GM19328 (cell line): ENCODE measurements around the gene PLPPR2.
"Not testable (repeated sequence)": the region's sequence is repeated elsewhere in the genome, so short reads cannot be mapped to it uniquely, and the experiment has no call there.

Source experiments
- ATAC-seq: cut with Tn5 transposase; IDR thresholded peaks from one replicate; pipeline ENCODE4 v1.9.1; 2021; ENCODE audit warnings: mild to moderate bottlenecking, moderate library complexity; ENCODE audit not compliant: unreplicated experiment

Gene PLPPR2

DNA sequence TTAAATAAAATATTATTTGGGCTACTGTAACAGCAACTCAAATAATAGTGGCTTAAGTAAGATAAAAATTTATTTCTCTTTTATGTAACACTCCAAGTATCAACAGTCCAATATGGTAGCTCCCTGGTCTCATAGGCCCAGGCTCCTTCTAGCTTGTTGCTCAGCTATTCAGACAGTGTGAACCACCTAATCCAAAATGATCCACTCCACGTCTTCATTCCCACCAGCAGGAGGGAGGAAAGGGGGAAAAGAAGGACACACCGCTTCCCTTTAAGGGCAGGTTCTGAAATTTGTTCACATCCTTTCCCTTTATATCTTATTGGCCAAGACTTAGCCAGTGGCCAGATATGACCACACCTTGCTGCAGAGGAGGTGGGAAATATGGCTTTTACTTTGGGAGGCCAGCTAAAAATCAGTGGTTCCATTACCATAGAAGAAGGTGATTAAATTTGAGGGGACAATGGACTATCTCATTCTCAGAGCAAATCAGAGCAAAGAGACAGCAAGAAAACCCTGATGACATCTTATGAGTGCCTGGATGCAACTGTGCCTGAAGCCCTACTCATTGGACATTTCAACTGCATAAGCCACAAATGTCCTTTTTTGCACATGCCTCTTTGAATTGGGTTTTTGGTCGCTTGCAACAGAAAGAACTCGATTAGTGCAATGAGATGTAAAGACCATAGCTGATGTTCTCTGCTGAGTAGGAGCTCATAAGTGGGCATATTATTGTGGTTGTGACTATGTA, 35.9 kb downstream of the PLPPR2 start:
- ATAC-seq: no peak

- no peak for ATAC-seq
Measured at GRCh38 chr19:11397089-11397610, 41.9 kb downstream of the PLPPR2 start.

DNA sequence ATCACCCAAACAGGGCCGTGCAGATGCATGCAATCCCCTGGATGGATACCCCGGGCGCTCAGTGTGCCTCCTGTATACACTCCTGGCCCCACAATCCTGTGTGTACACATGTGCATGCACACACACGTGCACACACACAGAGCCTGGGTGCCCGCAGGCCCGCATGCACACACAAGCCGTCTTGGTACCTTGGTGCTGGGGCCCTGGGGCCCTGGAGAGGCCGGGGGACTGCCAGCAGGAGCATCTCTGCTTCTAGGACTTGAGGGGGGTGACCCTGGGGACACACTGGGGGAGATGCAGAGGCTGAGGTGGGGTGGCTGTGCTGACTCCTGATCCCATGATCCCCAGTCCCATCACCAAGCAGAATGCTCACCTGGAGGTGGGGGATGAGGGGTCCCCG, 44.4 kb downstream of the PLPPR2 start:
- no peak for ATAC-seq

GRCh38 chr19:11400798-11401197, 45.6 kb downstream of the PLPPR2 start:
- ATAC-seq: no peak

GRCh38 chr19:11401808-11402543, 46.7 kb downstream of the PLPPR2 start:
- no peak for ATAC-seq

- no peak for ATAC-seq
Measured at GRCh38 chr19:11404588-11405222, 49.5 kb downstream of the PLPPR2 start.

GRCh38 chr19:11405846-11406643, 50.8 kb downstream of the PLPPR2 start:
- no peak for ATAC-seq

DNA sequence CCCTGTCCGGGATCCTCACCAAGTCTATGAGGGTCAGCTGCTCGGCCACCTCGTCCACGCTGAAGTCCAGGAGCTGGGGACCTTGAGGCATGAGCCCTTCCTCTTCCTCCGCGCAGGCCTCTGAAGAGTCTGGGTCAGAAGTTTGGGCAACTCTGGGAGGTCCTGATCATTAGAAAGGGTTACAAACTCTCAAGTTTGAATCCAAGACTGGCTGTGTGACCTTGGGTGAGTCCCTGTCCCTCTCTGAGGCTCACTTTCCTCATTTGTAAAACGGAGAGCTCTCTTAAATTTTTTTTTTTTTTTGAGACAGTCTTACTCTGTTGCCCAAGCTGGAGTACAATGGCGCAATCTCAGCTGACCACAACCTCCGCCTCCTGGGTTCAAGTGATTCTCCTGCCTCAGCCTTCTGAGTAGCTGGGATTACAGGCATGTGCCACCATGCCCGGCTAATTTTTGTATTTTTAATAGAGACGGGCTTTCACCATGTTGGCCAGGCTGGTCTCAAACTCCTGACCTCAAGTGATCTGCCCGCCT, 51.5 kb downstream of the PLPPR2 start:
- ATAC-seq: not testable (repeated sequence)

DNA sequence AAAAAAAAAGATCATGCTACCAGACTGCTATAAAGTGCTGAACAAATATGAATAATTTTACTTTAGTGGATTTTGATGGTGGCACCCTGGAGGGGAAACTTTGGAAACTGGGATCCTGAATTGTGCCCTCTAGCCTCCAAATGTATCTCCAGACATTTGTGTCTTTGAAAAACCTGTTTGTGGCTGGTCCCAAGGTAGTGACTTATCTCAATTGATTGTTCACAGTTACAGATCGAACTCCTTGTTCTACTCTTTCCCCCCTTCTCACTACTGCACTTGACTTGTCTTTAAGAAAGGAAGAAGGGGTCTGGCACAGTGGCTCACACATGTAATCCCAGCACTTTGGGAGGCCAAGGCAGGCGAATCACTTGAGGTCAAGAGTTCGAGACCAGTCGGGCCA, 53.4 kb downstream of the PLPPR2 start:
- ATAC-seq: no peak

- ATAC-seq: no peak
Measured at GRCh38 chr19:11410682-11411081, 55.5 kb downstream of the PLPPR2 start.

GRCh38 chr19:11414544-11414943, 59.3 kb downstream of the PLPPR2 start:
- ATAC-seq: no peak
